ENCODE data around the gene ANAPC16.

ANAPC16 gene

DNA sequence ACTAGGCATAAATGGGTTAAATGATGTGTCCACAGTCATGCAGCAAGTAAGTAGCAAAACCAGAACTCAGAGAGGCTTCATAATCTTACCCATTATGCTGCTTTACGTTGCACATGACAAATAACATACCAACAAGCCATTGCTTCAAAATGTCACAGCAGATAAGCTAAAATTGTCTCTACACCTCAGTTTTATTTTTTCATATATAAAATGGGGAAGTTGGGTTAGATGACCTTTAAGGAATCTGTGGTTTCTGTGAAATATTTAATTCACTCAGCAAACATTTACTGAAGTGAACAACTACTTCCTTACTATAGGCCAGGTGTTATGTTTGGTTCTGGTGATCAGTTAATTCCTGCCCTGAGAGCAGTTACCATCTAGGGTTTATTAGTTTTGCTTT, 2.5 kb downstream of the ANAPC16 start:
- Histone ChIP-seq H3K4me3 (ENCODE audit: insufficient read depth, low read length, poor library complexity, severe bottlenecking) (no peak overlapping the region), H3K27me3 (ENCODE audit: low read length) (no peaks in the 10 kb centered on the region), H4K20me1 (ENCODE audit: low read depth, low read length) (0 out of 2 replicates have a peak, but pooled peaks cover 3% of the 10 kb centered on the region), H3K9me3 (ENCODE audit: insufficient read depth, low read length) (no peaks in the 10 kb centered on the region), H3K36me3 (ENCODE audit: low read length) (no peaks in the 10 kb centered on the region; the same call in 1 of the 2 replicates), H3K27ac (ENCODE audit: low read depth, low read length) (peak overlapping the region; percentile 63), H3K79me2 (ENCODE audit: insufficient read depth, low read length) (peaks cover 48% of the 10 kb centered on the region), H3K9me2 (replicated peaks; ENCODE audit: insufficient read depth, low read length) (no peaks in the 10 kb centered on the region), H3F3A (ENCODE audit: insufficient read depth) (peaks cover 17% of the 10 kb centered on the region), H3K4me2 (ENCODE audit: low read depth, low read length, poor library complexity, severe bottlenecking) (peak overlapping the region; percentile 99), H3K9ac (ENCODE audit: low read length) (peak overlapping the region; percentile 16; the same call in 1 of the 2 replicates), H2AFZ (ENCODE audit: low read depth, low read length, severe bottlenecking) (no peak overlapping the region)
- TF ChIP-seq, protein P1, sequence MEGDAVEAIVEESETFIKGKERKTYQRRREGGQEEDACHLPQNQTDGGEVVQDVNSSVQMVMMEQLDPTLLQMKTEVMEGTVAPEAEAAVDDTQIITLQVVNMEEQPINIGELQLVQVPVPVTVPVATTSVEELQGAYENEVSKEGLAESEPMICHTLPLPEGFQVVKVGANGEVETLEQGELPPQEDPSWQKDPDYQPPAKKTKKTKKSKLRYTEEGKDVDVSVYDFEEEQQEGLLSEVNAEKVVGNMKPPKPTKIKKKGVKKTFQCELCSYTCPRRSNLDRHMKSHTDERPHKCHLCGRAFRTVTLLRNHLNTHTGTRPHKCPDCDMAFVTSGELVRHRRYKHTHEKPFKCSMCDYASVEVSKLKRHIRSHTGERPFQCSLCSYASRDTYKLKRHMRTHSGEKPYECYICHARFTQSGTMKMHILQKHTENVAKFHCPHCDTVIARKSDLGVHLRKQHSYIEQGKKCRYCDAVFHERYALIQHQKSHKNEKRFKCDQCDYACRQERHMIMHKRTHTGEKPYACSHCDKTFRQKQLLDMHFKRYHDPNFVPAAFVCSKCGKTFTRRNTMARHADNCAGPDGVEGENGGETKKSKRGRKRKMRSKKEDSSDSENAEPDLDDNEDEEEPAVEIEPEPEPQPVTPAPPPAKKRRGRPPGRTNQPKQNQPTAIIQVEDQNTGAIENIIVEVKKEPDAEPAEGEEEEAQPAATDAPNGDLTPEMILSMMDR (IDR thresholded peaks at IDR 0.05; ENCODE audit: insufficient read depth, low read length, poor library complexity, severe bottlenecking), result no peak
- no peak for TF ChIP-seq EZH2phosphoT487 (conservative IDR thresholded peaks at IDR 0.05; ENCODE audit: low read length)

DNA sequence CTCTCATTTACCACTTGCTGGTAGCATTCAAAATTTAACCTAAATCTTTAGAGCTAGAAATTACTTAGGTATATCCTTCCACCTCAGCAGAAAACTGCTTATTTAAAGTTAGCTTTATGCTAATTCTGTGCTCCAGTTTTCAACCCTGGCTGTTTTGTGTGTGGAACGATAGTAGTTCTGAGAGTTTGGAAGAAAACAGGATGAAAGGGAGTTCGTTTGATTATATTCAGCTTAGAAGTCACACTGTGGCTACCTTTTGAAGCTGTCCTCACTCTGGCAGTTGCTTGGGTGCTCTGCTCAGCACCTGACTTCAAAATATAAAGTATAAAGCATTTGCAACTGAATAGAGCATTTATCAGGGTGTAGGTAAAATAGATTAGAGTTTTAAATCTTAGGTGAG, 2.9 kb downstream of the ANAPC16 start:
- Histone ChIP-seq H3K36me3 (ENCODE audit: low read length) (no peaks in the 10 kb centered on the region; the same call in 1 of the 2 replicates), H3F3A (ENCODE audit: insufficient read depth) (peaks cover 21% of the 10 kb centered on the region), H3K79me2 (ENCODE audit: insufficient read depth, low read length) (peaks cover 52% of the 10 kb centered on the region), H3K9me3 (ENCODE audit: insufficient read depth, low read length) (no peaks in the 10 kb centered on the region), H3K27me3 (ENCODE audit: low read length) (no peaks in the 10 kb centered on the region), H3K4me2 (ENCODE audit: low read depth, low read length, poor library complexity, severe bottlenecking) (peak overlapping the region; percentile 99), H2AFZ (ENCODE audit: low read depth, low read length, severe bottlenecking) (no peak overlapping the region), H3K27ac (ENCODE audit: low read depth, low read length) (peak overlapping the region; percentile 63), H4K20me1 (ENCODE audit: low read depth, low read length) (0 out of 2 replicates have a peak, but pooled peaks cover 3% of the 10 kb centered on the region), H3K9me2 (replicated peaks; ENCODE audit: insufficient read depth, low read length) (no peaks in the 10 kb centered on the region), H3K4me3 (ENCODE audit: insufficient read depth, low read length, poor library complexity, severe bottlenecking) (no peak overlapping the region), H3K9ac (ENCODE audit: low read length) (peak overlapping the region; percentile 16; the same call in 1 of the 2 replicates)
- no peak for TF ChIP-seq EZH2phosphoT487 (conservative IDR thresholded peaks at IDR 0.05; ENCODE audit: low read length)
- TF ChIP-seq, protein P1 (IDR thresholded peaks at IDR 0.05; ENCODE audit: insufficient read depth, low read length, poor library complexity, severe bottlenecking), result no peak

DNA sequence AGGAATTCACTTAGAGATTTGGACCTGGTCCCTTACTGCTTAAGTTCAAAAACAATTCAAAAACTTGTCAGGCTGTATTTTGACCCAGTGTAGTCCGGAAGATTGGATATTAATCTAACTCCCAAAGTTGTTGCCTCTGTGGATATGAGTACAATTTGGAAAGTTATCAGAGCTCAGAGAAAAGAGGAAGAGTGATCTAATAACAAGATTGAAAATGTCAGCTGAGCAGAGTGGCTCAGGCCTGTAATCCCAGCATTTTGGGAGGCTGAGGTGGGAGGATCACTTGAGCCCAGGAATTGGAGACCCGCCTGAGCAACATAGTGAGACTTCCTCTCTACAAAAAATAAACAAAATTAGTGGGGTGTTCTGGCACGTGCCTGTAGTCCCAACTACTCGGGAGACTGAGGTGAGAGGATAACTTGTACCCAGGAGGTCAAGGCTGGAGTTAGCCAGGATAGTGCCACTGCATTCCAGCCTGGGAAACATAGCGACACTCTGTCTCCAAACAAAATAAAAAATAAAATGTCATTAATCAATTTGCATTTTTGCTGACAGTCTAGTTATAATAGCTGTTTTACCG, 3.5 kb downstream of the ANAPC16 start:
- Histone ChIP-seq H2AFZ (ENCODE audit: low read depth, low read length, severe bottlenecking) (no peak overlapping the region), H3K36me3 (ENCODE audit: low read length) (no peaks in the 10 kb centered on the region; the same call in 1 of the 2 replicates), H3K9me2 (replicated peaks; ENCODE audit: insufficient read depth, low read length) (no peaks in the 10 kb centered on the region), H3K27ac (ENCODE audit: low read depth, low read length) (peak overlapping the region; percentile 63; the same call in 1 of the 2 replicates), H3K9ac (ENCODE audit: low read length) (no peak overlapping the region), H3K9me3 (ENCODE audit: insufficient read depth, low read length) (no peaks in the 10 kb centered on the region), H4K20me1 (ENCODE audit: low read depth, low read length) (0 out of 2 replicates have a peak, but pooled peaks cover 3% of the 10 kb centered on the region), H3F3A (ENCODE audit: insufficient read depth) (peaks cover 22% of the 10 kb centered on the region), H3K4me2 (ENCODE audit: low read depth, low read length, poor library complexity, severe bottlenecking) (peak overlapping the region; percentile 99), H3K27me3 (ENCODE audit: low read length) (no peaks in the 10 kb centered on the region), H3K79me2 (ENCODE audit: insufficient read depth, low read length) (peaks cover 52% of the 10 kb centered on the region), H3K4me3 (ENCODE audit: insufficient read depth, low read length, poor library complexity, severe bottlenecking) (no peak overlapping the region)
- TF ChIP-seq, protein P1 (IDR thresholded peaks at IDR 0.05; ENCODE audit: insufficient read depth, low read length, poor library complexity, severe bottlenecking), result no peak
- no peak for TF ChIP-seq EZH2phosphoT487 (conservative IDR thresholded peaks at IDR 0.05; ENCODE audit: low read length)

Measured in SU-DHL-6 (cell line).